GM06990 (cell line): ENCODE measurements around the gene ARHGAP18.

Experiments used
- DNase-seq: peaks from one replicate; pipeline ENCODE4 v3.0.0-alpha.2; 2011; ENCODE audit not compliant: insufficient read length; ENCODE audit errors: extremely low read depth
- H3K27me3 ChIP-seq: replicated peaks from 2 replicates; pipeline ENCODE4 v1.6.0; 2011; ENCODE audit warnings: low read length; ENCODE audit not compliant: control insufficient read depth, insufficient read depth
- H3K36me3 ChIP-seq: 2 replicates; pipeline ENCODE4 v1.5.1; 2011; ENCODE audit warnings: low read length; ENCODE audit not compliant: control insufficient read depth, insufficient read depth
- H3K4me3 ChIP-seq: replicated peaks from 2 replicates; pipeline ENCODE4 v1.5.1; 2011; ENCODE audit warnings: low read depth, mild to moderate bottlenecking, control low read depth, low read length
- TF ChIP-seq, protein P1 (sequence below): IDR thresholded peaks from 2 replicates; pipeline ENCODE4 v1.5.1; 2011; ENCODE audit warnings: low read length, control low read depth, mild to moderate bottlenecking, inconsistent platforms; ENCODE audit not compliant: insufficient read depth, poor library complexity, severe bottlenecking

The ARHGAP18 gene

DNA sequence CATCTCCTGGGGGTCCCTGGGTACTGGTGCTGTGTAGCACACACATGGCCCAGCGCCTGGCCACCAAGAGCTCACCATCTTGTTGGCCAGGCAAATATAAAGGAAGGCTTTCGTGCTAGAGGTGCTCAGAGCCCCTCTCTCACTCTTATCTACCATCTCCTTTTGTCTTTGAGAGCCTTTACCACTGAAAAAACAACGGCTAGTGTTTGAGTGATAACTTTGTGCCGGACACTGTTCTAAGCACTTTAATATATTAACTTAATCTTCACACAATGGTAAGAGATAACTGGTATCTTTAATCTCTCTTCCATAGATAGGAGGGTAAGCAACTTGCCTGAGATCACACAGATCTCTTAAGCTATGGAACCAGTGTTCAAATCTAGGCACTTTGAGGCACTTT lies 21.5 kb upstream of the ARHGAP18 start:
- Histone ChIP-seq H3K4me3 (no peak overlapping the region), H3K36me3 (no peaks in the 10 kb centered on the region), H3K27me3 (no peaks in the 10 kb centered on the region)
- no peak for DNase-seq
- TF ChIP-seq, protein P1, sequence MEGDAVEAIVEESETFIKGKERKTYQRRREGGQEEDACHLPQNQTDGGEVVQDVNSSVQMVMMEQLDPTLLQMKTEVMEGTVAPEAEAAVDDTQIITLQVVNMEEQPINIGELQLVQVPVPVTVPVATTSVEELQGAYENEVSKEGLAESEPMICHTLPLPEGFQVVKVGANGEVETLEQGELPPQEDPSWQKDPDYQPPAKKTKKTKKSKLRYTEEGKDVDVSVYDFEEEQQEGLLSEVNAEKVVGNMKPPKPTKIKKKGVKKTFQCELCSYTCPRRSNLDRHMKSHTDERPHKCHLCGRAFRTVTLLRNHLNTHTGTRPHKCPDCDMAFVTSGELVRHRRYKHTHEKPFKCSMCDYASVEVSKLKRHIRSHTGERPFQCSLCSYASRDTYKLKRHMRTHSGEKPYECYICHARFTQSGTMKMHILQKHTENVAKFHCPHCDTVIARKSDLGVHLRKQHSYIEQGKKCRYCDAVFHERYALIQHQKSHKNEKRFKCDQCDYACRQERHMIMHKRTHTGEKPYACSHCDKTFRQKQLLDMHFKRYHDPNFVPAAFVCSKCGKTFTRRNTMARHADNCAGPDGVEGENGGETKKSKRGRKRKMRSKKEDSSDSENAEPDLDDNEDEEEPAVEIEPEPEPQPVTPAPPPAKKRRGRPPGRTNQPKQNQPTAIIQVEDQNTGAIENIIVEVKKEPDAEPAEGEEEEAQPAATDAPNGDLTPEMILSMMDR = no peak

DNA sequence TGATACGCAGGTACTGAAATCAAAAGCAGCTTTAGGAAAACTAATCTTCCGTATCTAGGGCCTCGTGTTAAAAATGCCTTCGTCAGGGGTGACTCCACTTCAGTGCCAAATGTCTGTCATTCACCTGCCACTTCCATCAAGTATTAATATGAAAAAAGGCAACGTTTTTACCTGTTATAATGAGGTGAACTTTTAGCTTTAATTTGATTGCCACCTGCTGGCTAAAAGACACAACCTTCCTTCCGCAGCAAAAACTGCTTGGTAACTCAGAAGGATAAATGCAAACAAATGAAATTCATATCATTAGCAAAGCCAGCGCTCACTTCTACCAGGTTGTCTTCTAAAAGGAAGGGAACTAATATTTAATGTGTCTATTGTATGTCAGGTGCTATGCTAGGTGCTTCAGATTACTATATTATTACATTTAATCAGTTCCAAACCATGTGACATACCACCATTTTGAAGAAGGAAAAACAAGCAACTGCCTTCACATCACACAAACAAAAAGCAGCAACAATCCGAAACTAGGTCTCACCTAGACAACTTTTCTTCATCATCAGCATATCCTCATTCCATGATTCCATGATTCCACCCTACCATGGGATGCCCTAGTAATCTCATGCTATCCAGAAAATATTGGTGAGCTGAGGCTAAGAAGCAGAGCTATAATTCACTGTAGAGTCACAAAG lies 20.6 kb upstream of the ARHGAP18 start:
- Histone ChIP-seq H3K36me3 (no peaks in the 10 kb centered on the region), H3K27me3 (no peaks in the 10 kb centered on the region), H3K4me3 (no peak overlapping the region)
- TF ChIP-seq, protein P1 = peak; percentile 50
- DNase-seq = peak; percentile 36

DNA sequence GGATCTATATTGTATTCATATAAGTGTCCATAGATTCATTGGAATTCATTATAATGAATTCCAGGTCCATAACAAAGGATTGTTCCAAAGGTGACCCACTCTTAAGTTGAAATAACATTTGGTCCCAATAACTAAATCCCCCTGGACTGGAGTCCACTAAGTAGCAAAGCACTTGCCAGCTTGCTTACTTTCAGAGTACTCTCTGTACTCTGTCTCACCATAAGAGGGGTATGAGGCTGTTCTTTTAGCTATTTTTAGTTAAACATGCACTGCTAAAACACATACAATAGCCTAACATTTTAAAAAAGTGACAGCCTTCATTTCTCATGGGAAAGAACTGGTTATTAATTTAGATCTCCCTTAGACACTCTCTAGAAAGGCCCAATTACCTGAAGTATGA lies 16.7 kb upstream of the ARHGAP18 start:
- Histone ChIP-seq H3K4me3 (no peak overlapping the region), H3K27me3 (no peaks in the 10 kb centered on the region), H3K36me3 (no peaks in the 10 kb centered on the region)
- TF ChIP-seq, protein P1 = no peak
- no peak for DNase-seq

DNA sequence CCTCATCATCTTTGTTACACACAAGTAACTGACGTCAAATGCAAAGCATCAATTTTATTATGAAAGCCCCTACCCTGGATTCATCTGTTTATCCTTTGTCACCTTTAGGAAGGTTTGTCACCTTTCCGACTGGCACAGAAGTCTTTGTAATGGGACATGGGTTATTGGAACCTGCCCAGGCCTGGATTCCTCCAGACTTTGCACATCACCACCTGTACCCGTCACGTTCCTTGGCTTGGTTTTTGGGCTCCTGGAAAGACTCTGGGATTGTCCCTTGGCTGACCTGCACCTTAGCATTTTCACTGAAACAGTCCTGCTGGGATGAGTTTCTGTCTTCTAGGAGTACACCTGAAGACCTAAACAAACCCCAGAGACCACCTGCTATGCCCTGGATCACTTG lies 15.4 kb upstream of the ARHGAP18 start:
- H3K4me3 ChIP-seq = no peak overlapping the region
- TF ChIP-seq, protein P1 = no peak
- no peak for DNase-seq
- no peaks in the 10 kb centered on the region for H3K27me3 ChIP-seq
- H3K36me3 ChIP-seq = no peaks in the 10 kb centered on the region

DNA sequence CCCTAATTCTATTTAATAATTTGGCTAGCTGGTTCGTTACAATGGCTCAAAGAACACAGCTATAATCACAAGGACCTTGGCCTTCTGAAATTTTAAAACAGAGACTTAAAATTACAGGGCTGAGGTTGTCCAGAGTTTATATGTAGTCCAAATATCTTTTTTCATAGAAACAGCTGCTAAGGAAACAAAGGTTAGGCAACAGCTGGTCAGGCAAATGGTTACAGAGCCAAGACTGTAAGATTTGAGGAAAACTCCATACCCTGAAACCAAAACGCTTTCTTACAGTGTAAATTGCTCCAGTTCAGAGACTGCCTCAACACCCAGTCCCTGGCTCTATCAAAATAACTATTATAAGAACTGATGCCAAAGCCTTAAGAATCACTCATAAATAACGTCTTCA lies 9.7 kb upstream of the ARHGAP18 start:
- Histone ChIP-seq H3K27me3 (no peaks in the 10 kb centered on the region), H3K36me3 (no peaks in the 10 kb centered on the region), H3K4me3 (no peak overlapping the region)
- no peak for DNase-seq
- TF ChIP-seq, protein P1 = no peak

DNA sequence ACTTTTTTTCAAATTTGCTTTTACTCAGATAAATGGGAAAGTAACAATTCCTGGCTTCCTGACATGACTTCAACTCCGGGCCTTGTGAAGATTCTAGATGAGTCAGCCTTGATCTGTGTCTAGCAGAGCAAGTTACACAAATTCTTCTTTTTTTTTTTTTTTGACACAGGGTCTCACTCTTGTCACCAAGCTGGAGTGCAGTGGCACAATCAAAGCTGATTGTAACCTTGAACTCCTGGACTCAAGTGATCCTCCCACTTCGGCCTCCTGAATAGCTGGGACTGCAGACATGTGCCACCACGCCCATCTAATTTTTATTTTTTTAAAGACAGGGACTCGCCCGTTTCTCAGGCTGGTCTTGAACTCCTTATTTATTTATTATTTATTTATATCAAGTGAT lies 7.3 kb upstream of the ARHGAP18 start:
- Histone ChIP-seq H3K36me3 (no peaks in the 10 kb centered on the region), H3K27me3 (no peaks in the 10 kb centered on the region), H3K4me3 (no peak overlapping the region)
- DNase-seq = no peak
- TF ChIP-seq, protein P1 = no peak
